GM18951 (cell line): ENCODE results near the gene AGR2.
"Not testable (repeated sequence)": the region's sequence is repeated elsewhere in the genome, so short reads cannot be mapped to it uniquely, and the experiment has no call there.

Experiments used
- POLR2A ChIP-seq: IDR thresholded peaks from 4 replicates; pipeline ENCODE4 v1.6.1; 2011; ENCODE audit warnings: mild to moderate bottlenecking; ENCODE audit not compliant: insufficient read length, insufficient read depth; ENCODE audit errors: extremely low read depth
- in situ Hi-C: fragments of 300-500 bp; cut with MboI; formaldehyde crosslinking; loops from one replicate; pipeline ENCODE4 v1.12.0; 2022; ENCODE audit warnings: low sequenced_read_pairs, mixed read lengths, inconsistent platforms; ENCODE audit not compliant: unreplicated experiment

The AGR2 gene

DNA sequence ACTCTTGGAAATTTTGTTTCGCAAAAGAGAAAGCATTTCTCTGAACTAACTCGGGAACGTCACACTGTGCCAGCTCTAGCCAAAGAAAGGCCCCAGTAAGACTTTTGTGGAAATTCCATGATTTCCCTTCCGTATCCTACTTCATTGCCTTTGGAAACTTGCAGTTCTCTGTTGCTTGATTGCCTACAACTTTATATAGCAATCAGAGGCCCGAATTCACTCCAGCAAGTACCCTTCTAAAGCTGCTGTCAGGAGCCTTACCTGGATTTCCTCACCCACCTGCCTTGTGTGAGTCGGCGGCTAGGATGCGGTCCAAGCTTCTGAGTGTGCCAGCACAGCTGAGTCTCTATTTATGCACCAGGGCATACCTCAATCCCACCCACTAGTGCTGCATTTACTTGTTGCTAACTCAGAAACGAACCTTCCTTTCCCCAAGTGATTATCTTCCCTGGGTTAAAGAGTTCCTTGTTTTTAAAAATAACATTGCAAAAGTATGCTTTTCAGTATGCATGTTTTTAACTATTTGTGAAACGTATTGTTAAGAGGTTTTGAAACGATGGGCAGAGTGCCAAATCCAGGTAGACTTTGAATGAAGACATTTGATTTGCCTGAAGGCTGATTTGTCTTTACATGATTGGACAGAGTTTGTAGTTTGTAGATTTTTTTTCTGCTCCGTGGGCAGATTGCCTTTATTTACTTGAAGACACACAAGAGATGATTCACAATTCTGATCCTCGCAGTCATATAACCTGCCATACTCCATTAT lies at the start of gene AGR2:
Gene AGR2 (minus strand): TSS at position 326 of the 766 bp plus-strand sequence. CDS start 3,203 bp downstream, outside the sequence.
- in situ Hi-C loops, result no loop called here
- no peak for TF ChIP-seq POLR2A

DNA sequence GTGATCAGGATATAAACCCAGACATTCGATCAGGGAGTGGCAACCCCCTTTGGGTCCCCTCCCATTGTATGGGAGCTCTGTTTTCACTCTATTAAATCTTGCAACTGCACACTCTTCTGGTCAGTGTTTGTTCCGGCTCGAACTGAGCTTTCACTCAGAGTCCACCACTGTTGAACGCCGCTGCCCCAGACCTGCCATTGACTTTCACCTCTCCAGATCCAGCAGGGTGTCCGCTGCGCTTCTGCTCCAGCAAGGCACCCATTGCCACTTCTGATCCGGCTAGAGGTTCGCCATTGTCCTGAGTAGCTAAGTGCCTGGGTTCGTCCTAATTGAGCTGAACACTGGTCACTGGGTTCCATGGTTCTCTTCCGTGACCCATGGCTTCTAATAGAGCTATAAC lies 48.4 kb upstream of the AGR2 start:
- in situ Hi-C loops, result not testable (repeated sequence)

DNA sequence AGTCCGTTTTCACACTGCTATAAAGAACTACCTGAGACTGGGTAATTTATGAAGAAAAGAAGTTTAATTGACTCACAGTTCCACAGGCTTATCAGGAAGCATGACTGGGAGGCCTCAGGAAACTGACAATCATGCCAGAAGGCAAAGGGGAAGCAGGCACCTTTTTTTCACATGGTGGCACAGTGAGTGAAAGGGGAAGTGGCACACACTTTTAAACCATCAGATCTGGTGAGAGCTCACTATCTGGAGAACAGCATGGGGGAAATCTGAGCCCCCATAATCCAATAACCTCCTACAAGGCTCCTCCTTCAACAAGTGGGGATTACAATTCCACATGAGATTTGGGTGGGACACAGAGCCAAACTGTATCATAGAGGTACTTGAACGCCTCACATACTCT lies 47.0 kb upstream of the AGR2 start:
- in situ Hi-C loops, result no loop called here
- TF ChIP-seq POLR2A, result no peak

DNA sequence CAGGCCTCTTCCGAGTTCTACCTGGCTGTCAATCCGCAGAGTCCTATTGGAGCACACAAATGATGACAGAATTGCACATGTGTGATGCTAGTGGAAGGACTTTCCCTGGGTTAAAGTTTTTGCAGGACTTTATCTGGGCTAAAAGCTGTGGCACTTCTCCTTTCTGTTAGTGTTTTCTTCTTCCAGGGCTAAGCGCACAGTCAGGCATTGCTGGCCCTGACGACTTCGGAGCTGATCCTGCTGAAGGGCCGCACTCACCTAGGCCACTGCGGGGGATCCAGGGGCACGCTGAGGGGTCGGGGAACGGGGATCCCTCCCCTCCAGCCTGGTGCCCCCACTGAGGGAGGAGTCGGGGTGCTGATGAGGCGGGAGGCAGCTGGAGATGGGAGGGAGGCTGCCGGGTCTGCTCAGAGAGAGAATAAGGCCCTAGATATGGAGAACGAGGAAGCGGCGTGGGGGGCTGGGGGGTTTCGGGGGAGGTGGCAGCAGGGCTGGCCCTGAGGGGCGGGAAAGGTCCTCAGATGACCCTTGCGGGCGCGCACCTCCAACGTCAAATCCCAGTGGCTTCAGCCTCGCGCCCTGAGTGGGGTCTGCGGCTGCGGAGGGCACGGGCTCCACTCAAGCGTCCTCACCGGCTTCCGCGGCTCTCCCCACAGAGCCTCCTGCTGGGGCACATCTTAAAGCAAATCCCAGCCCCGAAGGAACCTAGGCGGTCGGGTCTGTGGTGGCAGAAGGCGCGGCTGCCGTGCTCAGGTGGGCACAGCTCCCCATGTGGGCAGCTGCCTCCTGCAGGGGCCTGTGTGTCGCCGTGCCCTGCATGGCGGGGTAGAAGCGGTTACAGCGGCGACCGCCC lies 46.0 kb upstream of the AGR2 start:
- in situ Hi-C loops, result no loop called here
- TF ChIP-seq POLR2A, result no peak

DNA sequence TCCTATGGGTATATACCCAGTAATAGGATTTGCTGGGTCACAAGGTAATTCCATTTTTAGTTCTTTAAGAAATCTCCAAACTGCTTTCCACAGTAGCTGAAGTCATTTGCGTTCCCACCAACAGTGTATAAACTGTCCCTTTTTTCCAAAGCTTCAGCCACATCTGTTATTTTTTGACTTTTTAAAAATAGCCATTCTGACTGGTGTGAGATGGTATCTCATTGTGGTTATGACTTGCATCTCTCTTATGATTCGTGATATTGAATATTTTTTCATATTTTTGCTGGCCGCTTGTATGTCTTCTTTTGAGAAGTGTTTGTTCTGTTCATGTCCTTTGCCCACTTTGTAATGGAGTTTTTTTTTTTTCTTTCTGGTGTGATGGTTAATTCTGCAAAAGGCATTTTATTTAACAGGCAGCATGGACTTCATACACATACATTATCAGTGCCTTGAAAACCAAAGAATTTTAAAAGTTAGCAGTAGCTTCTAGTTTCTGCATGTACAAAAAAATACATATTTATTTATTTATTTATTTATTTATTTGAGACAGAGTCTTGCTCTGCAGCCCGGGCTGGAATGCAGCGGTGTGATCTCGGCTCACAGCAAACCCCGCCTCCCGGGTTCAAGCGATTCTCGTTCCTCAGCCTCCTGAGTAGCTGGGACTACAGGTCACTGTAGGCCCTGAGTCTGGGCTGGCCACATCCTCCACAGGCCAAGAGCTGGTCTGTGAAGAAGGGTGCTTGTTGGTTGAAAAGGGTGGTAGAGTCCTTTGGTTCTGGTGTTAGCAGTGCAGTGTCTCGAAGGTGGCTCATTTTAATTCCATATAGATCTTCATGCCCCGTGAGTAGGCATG lies 44.7 kb upstream of the AGR2 start:
- in situ Hi-C loops, result no loop called here
- TF ChIP-seq POLR2A, result no peak

DNA sequence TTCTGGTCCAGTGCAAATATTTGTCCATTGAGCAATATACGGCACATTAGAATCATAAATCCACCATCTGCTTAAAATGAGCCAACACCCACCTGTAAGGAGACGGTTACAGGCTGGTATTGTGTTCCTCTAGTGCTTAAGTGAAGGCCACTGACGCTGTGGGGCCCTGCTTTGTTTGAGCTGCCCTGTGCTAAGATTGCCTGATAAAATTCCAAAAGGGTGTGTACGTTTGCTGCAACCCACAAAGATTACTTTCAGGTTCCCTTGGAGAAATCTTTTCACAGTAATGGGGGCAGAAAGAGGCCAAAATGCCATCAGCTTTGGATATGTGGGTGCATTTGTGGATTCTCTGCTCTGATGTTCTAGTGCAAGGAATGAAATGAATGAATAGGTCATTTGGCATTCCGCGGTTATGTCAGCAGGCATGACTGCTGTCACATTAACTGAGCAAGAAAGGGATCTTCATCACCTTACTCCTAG lies 42.6 kb upstream of the AGR2 start:
- no peak for TF ChIP-seq POLR2A
- in situ Hi-C loops, result no loop called here

DNA sequence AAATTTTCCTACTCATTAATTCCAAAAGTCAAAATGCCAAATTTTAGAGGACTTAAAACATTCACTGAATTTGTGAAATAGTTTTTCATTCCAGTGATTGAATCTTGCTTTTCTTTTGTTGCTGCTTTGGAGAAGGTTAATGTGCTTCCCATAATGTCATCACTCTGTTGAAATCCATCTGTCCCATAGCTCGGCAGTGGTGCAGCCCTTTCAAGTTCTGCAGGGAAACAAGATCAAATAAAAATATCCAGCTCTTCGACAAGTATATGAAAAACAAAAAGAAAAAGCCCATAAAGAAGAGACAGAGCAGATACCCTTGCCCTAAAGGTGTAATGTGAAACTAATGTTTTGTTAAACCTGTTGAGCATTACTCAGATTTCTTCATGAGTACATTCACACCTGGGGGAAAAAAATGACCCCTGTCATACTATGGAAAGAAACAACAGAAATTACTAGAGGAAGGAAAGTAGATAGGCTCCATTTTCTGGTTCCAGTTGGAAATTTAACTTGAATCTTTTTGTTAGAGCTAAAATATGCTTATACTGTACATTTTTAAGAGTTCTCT lies 41.9 kb upstream of the AGR2 start:
- in situ Hi-C loops, result no loop called here
- TF ChIP-seq POLR2A, result no peak

DNA sequence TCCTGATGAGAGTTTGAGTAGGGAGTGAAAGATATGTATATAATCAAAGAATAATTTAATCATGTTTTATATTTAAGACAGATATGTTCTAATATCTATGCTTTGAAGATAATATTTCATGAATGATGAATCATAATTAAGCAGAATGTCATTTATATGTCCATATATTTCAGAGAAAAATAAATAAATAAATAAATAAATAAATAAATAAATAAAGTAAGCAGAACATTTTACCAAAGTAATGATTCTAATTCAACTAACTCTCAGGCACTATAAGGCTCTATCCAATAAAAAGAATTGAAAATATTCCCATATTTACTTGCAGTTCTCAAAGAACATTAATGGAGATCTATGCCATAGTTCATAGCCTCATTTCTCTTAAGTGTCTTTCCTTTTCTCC lies 40.9 kb upstream of the AGR2 start:
- TF ChIP-seq POLR2A, result no peak
- in situ Hi-C loops, result no loop called here

DNA sequence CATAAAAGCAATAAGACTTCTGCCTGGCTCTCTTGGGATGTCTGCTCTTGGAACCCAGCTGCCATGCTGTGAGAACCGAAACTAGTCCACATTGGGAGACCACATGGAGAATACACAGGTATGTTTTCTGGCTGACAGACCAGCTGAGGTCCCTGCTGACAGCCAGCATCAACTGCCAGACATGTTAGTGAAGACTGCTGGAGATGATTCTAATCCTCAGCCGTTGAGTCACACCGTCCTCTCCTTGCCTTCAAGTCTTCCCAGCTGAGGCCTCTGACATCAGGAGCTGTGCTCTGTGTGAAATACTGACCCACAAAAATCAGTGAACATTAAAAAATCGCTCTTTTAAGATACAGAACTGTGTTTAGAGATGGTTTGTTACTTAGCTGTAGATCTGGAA lies 36.9 kb upstream of the AGR2 start:
- TF ChIP-seq POLR2A, result no peak
- in situ Hi-C loops, result no loop called here

DNA sequence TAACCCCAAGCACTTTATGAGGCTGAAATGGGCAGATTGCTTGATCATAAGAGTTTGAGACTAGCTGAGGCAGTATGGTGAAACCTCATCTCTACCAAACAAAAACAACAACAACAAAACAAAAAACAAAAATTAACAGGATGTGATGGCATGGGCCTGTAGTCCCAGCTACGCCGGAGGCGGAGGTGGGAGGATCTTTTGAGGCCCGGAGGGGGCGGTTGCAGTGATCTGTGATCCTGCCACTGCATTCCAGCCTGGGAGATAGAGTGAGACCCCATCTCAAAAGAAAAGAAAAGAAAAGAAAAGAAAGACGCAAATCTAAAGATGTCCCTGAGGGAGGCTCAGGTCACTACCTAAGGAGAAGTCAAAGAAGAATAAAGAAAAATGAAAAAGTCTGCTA lies 35.3 kb upstream of the AGR2 start:
- no peak for TF ChIP-seq POLR2A
- in situ Hi-C loops, result no loop called here

DNA sequence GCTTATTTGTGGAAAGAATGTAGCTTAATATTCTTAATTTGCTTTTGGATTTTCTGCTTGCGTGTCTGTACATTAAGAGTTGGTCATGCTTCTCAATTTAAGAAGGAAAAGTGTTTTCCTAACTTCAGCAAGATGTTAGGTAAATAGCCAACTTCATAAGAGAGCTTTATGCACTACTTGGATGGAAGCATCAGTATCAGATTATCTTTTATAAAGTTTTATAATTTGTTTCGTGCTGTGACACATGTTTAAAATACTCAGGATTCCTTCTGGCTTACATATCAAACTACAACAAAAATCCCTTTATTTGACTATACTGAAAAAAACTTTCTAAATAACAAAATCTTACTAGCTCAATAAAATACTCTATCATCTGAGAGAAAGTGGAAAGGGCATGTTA lies 34.8 kb upstream of the AGR2 start:
- no peak for TF ChIP-seq POLR2A
- in situ Hi-C loops, result no loop called here

DNA sequence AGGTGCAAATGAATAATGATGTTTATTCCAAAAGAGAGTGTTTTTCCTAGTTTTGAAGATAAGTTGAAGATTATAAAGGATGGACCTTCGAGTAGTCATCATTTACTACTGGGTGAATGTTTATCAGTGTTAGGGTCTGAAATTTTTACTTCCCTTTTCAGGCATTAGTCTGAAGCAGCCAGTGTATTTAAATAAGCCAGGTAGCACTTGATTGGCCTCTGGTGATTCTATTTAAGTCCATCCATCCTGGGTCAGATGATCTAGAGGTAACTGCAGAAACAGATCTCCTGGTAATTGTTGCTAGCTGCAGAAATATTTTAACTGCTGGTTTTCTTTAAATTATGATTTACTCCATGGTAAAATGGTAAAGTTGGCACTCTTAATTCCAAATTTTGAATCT lies 34.1 kb upstream of the AGR2 start:
- in situ Hi-C loops, result no loop called here
- no peak for TF ChIP-seq POLR2A

DNA sequence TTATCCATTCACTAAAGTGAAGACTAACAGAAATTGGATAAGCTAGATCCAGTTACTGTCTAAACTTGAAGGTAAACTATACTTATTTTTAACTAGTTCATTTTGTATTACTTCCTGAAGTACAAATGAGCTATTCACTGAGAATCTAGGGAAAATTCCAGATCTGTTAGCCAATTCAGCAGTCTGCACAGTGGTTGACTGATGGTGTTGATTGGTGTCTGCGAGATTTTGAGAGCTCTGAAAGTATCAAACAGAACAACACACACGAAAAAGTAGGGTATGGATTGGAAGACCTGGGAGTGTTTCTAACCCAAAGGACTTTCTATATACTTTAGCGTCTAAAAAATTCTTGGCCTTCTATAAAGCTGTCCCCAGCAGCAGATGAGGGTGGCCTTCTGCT lies 33.6 kb upstream of the AGR2 start:
- in situ Hi-C loops, result no loop called here
- TF ChIP-seq POLR2A, result no peak

DNA sequence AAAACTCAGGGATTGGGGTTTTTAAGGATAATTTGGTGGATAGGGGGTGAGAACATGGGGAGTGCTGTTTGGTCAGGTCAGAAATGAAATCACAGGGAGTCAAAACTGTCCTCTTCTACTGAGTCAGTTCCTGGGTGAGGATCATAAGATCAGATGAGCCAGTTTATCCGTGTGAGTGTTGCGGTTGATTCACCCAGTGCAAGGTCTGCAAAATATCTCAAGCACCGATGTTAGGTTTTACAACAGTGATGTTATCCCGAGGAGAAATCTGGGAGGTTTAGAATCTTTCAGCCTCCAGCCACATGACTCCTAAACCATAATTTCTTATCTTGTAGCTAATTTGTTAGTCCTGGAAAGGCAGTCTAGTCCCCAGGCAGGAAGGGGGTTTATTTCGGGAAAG lies 31.7 kb upstream of the AGR2 start:
- no peak for TF ChIP-seq POLR2A
- in situ Hi-C loops, result no loop called here
